ENCODE data around the gene SALL4.

GRCh38 chr20:51797357-51798025, 4.8 kb downstream of the SALL4 start:
- TF ChIP-seq POLR2AphosphoS5 (IDR thresholded peaks at IDR 0.05; ENCODE audit: insufficient read depth, low read depth, low read length) (no peak), CTCF (IDR thresholded peaks at IDR 0.05; ENCODE audit: extremely low read depth in 1 of 2, insufficient read depth in 1 of 2, low read depth in 1 of 2, low read length in 2 of 2) (no peak), POLR2A (IDR thresholded peaks at IDR 0.05; ENCODE audit: low read depth, low read length) (no peak), JUN (IDR thresholded peaks at IDR 0.05; ENCODE audit: borderline replicate concordance, insufficient read depth, insufficient read length, low read depth) (no peak), MAX (IDR thresholded peaks at IDR 0.05; ENCODE audit: insufficient read depth, insufficient read length) (no peak), EZH2 (IDR thresholded peaks at IDR 0.05; ENCODE audit: borderline replicate concordance, low read depth, low read length, severe bottlenecking) (no peak)

Measured in endothelial cell of umbilical vein (primary cell).